HFF-Myc (cell line): Measurements from ENCODE around the gene RPTOR.

ENCODE experiments used
- DNase-seq: peaks from one replicate; pipeline ENCODE4 v3.0.0-alpha.2; 2011; ENCODE audit warnings: low read depth; ENCODE audit errors: extremely low read depth
- H3K4me3 ChIP-seq: replicated peaks from 2 replicates; pipeline ENCODE4 v1.5.1; 2011; ENCODE audit warnings: low read depth, mild to moderate bottlenecking, control low read depth, low read length
- TF ChIP-seq, protein P1 (sequence below): IDR thresholded peaks from 2 replicates; pipeline ENCODE4 v1.5.1; 2012; ENCODE audit warnings: mild to moderate bottlenecking, low read depth, low read length, control low read depth; ENCODE audit errors: missing control alignments

RPTOR gene

DNA sequence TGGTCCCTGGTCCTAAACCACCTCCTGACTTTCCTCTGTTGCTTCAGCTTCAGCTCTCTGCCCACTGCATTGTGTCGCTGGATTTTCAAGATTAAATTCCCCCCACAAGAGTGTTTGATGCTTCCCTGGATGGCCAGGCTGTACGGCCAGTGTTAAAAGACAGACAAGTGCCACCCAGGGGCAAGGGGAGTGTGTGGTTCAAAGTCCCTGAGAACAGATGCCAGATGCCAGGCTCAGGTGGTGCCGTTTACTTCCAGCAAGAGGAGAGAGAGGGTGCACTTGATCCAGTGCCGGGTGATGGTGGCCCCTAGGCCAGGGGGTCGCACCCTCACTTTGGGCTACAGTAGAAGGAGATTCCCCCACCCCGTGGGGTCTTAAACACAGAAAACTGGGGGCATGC, 109.2 kb downstream of the RPTOR start:
- DNase-seq, result no peak
- TF ChIP-seq, protein P1, sequence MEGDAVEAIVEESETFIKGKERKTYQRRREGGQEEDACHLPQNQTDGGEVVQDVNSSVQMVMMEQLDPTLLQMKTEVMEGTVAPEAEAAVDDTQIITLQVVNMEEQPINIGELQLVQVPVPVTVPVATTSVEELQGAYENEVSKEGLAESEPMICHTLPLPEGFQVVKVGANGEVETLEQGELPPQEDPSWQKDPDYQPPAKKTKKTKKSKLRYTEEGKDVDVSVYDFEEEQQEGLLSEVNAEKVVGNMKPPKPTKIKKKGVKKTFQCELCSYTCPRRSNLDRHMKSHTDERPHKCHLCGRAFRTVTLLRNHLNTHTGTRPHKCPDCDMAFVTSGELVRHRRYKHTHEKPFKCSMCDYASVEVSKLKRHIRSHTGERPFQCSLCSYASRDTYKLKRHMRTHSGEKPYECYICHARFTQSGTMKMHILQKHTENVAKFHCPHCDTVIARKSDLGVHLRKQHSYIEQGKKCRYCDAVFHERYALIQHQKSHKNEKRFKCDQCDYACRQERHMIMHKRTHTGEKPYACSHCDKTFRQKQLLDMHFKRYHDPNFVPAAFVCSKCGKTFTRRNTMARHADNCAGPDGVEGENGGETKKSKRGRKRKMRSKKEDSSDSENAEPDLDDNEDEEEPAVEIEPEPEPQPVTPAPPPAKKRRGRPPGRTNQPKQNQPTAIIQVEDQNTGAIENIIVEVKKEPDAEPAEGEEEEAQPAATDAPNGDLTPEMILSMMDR, result no peak
- H3K4me3 ChIP-seq, result no peak overlapping the region

DNA sequence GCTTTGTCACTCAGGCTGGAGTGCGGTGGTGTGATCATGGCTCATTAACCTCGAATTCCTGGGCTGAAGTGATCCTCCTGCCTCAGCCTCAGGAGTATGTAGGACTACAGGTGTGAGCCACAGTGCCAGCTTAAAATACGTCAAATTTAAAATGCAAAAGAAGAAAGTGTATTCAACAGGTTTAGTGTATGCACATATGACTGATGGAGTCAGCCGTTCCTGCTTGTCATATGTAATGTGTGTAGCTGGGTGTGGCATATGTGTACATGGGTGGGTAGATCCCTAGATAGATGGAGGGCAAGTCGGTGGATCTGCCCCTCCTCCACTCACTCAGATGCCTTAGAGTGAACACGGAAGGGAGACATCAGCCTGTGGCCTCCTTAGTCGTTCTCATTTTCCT, 111.0 kb downstream of the RPTOR start:
- DNase-seq, result no peak
- TF ChIP-seq, protein P1, result no peak
- no peak overlapping the region for H3K4me3 ChIP-seq

DNA sequence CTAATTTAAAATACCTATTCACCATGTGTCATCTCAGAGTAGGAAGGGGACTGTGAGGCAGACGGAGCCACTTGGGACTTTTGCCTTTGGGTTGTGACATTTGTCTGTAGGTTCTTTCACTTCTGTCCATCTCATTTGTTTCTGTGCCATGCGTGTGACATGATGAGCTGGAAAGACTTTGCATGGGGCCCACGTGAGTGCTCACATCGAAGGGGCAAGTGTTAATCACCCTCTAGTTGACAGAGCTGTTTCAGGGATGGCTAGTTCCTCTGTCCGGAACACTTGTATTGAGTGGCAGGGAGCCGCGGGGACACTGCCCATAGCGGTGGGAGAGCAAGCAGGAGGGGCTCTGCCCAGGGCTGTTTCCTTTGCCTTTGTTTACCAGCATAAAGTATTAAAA, 112.0 kb downstream of the RPTOR start:
- TF ChIP-seq, protein P1, result no peak
- no peak for DNase-seq
- H3K4me3 ChIP-seq, result no peak overlapping the region

DNA sequence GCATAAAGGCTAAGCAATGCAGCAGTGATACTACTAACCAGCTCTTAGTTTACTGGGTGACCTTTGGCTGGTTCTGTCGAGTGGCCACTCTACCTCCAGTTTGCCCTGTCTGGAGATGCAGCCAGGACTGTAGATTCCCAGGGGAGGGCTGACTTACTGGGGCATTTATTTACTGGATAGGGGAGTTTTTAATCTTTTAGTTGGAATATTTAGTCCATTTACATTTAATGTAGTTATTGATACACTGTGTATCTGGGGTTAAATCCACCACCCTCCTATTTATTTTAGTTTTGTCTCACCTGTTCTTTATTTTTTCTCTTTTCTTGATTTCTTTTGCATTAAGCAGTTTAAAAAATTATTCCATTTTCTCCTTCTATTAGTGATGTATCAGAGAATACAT, 112.9 kb downstream of the RPTOR start:
- DNase-seq, result no peak
- TF ChIP-seq, protein P1, result no peak
- no peak overlapping the region for H3K4me3 ChIP-seq

DNA sequence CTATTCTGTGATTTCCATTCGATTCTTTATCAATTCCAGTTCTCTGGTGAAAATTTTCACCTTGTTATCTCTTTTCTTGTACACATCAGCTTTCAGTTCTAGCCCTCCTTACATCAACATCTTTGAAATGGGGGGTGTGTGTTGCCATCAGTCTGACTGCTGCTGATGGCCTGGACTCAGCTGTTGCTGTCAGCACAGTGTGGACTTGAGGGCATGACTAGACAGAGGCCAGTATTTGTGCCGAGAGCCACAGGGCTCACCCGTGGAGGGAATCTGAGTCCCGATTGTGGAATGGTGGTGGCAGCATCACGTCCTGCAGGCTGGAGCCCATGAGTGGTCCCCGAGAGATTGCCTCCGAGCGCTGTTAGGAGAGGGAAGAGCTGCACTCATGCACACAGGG, 114.2 kb downstream of the RPTOR start:
- no peak for DNase-seq
- H3K4me3 ChIP-seq, result no peak overlapping the region
- TF ChIP-seq, protein P1, result no peak

DNA sequence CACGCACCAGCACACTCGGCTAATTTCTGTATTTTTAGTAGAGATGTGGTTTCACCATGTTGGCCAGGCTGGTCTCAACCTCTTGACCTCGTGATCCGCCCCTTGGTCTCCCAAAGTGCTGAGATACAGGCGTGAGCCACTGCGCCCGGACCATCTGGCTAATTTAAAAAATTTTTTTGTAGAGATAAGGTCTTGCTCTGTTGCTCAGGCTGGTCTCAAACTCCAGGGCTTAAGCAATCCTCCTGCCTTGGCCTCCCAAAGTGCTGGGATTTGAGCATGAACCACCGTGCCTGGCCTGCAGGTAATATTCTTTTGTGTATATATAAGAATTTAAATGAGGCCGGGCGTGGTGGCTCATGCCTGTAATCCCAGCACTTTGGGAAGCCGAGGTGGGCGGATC, 115.0 kb downstream of the RPTOR start:
- no peak overlapping the region for H3K4me3 ChIP-seq
- TF ChIP-seq, protein P1, result no peak
- no peak for DNase-seq

DNA sequence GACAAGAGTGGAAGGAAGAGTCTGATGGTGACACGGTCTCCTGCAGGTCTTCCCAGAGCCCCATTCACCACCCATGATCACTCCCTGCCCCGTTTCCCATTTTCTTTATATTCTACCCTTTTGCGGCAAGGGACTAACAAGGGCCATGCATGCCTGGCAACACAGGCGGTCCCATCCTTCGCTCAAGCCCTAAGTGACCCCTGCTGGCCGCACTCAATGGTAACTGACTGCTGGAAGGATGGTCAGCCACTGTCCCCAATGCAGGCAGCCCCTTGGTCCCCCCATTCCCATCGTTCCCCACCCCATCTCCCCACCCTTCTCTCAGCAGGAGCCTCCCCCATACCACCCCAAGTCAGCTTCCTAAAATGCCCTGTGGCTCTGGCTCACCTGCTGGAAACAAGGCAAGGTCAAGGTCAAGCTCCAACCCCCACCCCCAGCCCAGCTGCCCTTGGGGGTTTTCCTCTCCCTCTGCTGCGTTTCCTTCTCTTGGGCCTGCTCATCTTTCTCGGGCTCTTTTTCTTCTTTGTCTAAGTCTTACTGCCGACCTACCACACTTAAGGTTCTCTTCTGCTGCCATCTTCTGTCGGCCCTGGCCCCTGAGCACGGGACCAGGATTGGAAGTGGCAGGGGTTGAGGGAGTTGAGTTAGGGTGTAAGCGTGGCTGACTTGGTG, 116.0 kb downstream of the RPTOR start:
- no peak overlapping the region for H3K4me3 ChIP-seq
- TF ChIP-seq, protein P1, result no peak
- DNase-seq, result no peak
